Measurements from ENCODE around the gene TTC7B.

DNA sequence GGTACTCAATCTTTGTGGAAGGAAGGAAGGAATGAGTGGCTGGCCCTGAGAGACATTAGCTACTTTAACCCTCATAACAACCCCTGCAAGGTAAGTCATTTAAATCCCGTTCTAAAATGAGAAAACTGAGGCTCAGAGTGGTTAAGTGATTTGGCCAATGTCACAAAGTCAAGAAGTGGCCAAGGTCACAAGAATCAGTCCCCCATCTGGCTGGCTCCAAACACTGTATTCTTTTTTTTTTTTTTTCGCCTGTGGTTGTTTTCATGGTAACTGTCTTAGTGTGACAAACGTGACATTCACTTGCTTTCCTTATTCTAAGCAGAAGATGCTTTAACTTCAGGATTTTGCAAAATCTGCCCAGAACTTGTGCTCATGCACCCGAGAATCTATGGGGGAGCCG, 2.8 kb downstream of the TTC7B start:
- TF ChIP-seq POLR2A (IDR thresholded peaks at IDR 0.05), result no peak
- TF ChIP-seq CTCF (IDR thresholded peaks at IDR 0.05), result no peak

Measured in prostate gland (tissue), 2 donors.